ENCODE data around the gene GPRC5B. TPM values are rescaled to one million over a fixed set of nuclear protein-coding genes. Genes with fewer than 3 reads are reported as not detected.

The GPRC5B gene
- total RNA-seq, 4 donors from 2014 or later, result 1.9 to 17.3 (median 5.1) TPM

GRCh38 chr16:19860166-19861041, 24.2 kb downstream of the GPRC5B start:
- H3K36me3 ChIP-seq, result no peaks in the 10 kb centered on the region
- no peak for TF ChIP-seq POLR2AphosphoS5 (IDR thresholded peaks at IDR 0.05)
- TF ChIP-seq EP300 (IDR thresholded peaks at IDR 0.05; ENCODE audit: low read depth), result no peak
- no peak for TF ChIP-seq CTCF (IDR thresholded peaks at IDR 0.05)
- TF ChIP-seq POLR2A (IDR thresholded peaks at IDR 0.05), result no peak
- intact Hi-C loops (cut with DNase I; ENCODE audit: low total_unique reads), result no loop called here
- in situ Hi-C loops (cut with MboI; ENCODE audit: low pct_ligation_motif_present in 1 of 4, low pct_unique_long_range_greater_than_20kb in 1 of 4, low sequenced_read_pairs in 3 of 4), result no loop called here
- no peak for DNase-seq
- no peaks in the 10 kb centered on the region for H3K4me1 ChIP-seq
- H3K4me3 ChIP-seq, result no peak overlapping the region
- 81 to 85% methylated on average over 11 to 21 of the region's 21 CpGs for WGBS, 2 donors (ENCODE audit: low coverage in 1 of 2)
- H3K27me3 ChIP-seq, result no peaks in the 10 kb centered on the region
- no peak overlapping the region for H3K27ac ChIP-seq
- H3K9me3 ChIP-seq, result no peaks in the 10 kb centered on the region

DNA sequence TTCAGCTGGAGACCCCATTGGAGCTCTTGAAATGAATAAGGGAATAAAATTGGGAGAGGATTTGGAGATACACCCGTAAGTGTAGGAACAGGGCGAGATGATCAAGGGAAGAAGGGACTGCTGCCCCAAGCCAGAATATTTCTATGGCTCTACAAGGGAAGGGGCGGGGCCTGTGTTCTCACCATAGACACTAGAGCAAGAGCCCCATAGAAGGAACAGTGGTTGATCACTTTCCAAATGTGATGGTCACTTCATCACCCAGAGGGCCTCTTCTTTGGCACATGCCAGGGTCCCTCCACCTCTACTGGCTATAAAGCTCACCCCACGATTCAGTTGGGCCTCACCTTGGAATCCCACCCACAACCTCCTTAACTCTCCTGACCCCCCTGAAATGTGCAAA, 25.0 kb downstream of the GPRC5B start:
- Histone ChIP-seq H3K9me3 (no peaks in the 10 kb centered on the region), H3K4me3 (no peak overlapping the region), H3K27ac (no peak overlapping the region), H3K4me1 (no peaks in the 10 kb centered on the region), H3K27me3 (no peaks in the 10 kb centered on the region), H3K36me3 (no peaks in the 10 kb centered on the region)
- 87% methylated on average over 4 of the region's 4 CpGs; no CpG with 5 or more reads in 1 of the 2 donors for WGBS, 2 donors (ENCODE audit: low coverage in 1 of 2)
- in situ Hi-C loops (cut with MboI; ENCODE audit: low pct_ligation_motif_present in 1 of 4, low pct_unique_long_range_greater_than_20kb in 1 of 4, low sequenced_read_pairs in 3 of 4), result no loop called here
- intact Hi-C loops (cut with DNase I; ENCODE audit: low total_unique reads), result no loop called here
- DNase-seq, result no peak
- TF ChIP-seq POLR2A (IDR thresholded peaks at IDR 0.05) (no peak), EP300 (IDR thresholded peaks at IDR 0.05; ENCODE audit: low read depth) (no peak), CTCF (IDR thresholded peaks at IDR 0.05) (no peak), POLR2AphosphoS5 (IDR thresholded peaks at IDR 0.05) (no peak)

GRCh38 chr16:19859166-19859565, 25.5 kb downstream of the GPRC5B start:
- no peaks in the 10 kb centered on the region for H3K9me3 ChIP-seq
- H3K27ac ChIP-seq, result no peak overlapping the region
- 84 to 95% methylated on average over 4 to 8 of the region's 9 CpGs for WGBS, 2 donors (ENCODE audit: low coverage in 1 of 2)
- TF ChIP-seq CTCF (IDR thresholded peaks at IDR 0.05) (no peak), POLR2A (IDR thresholded peaks at IDR 0.05) (no peak), POLR2AphosphoS5 (IDR thresholded peaks at IDR 0.05) (no peak), EP300 (IDR thresholded peaks at IDR 0.05; ENCODE audit: low read depth) (no peak)
- no peaks in the 10 kb centered on the region for H3K4me1 ChIP-seq
- DNase-seq, result no peak
- no peak overlapping the region for H3K4me3 ChIP-seq
- in situ Hi-C loops (cut with MboI; ENCODE audit: low pct_ligation_motif_present in 1 of 4, low pct_unique_long_range_greater_than_20kb in 1 of 4, low sequenced_read_pairs in 3 of 4), result no loop called here
- H3K27me3 ChIP-seq, result no peaks in the 10 kb centered on the region
- no peaks in the 10 kb centered on the region for H3K36me3 ChIP-seq
- intact Hi-C loops (cut with DNase I; ENCODE audit: low total_unique reads), result no loop called here

- no peak for DNase-seq
- no peak overlapping the region for H3K4me3 ChIP-seq
- WGBS, 2 donors (ENCODE audit: low coverage in 1 of 2), result 73 to 83% methylated on average over 3 to 22 of the region's 22 CpGs
- no peaks in the 10 kb centered on the region for H3K9me3 ChIP-seq
- no peaks in the 10 kb centered on the region for H3K4me1 ChIP-seq
- intact Hi-C loops (cut with DNase I; ENCODE audit: low total_unique reads), result no loop called here
- no peak overlapping the region for H3K27ac ChIP-seq
- no peaks in the 10 kb centered on the region for H3K36me3 ChIP-seq
- in situ Hi-C loops (cut with MboI; ENCODE audit: low pct_ligation_motif_present in 1 of 4, low pct_unique_long_range_greater_than_20kb in 1 of 4, low sequenced_read_pairs in 3 of 4), result no loop called here
- no peaks in the 10 kb centered on the region for H3K27me3 ChIP-seq
- no peak for TF ChIP-seq CTCF (IDR thresholded peaks at IDR 0.05)
These were observed 26.2 kb downstream of the GPRC5B start for GRCh38 chr16:19858340-19859018.

Data from transverse colon (tissue), 4 donors.